Smooth muscle cell (in vitro differentiated cells): ENCODE results near the gene MRPL30. TPM values are rescaled to one million over a fixed set of nuclear protein-coding genes. Genes with fewer than 3 reads are reported as not detected.

Source experiments
- DNase-seq: peaks from one replicate; lab custom pipeline; 2025; ENCODE audit not compliant: unreplicated experiment; lab: John Stamatoyannopoulos, UW
- H2AFZ ChIP-seq: fragments of 200-600 bp; sonication (generic); 2 replicates; pipeline ENCODE4 v1.6.0; 2016; ENCODE audit warnings: antibody characterized with exemption, low read depth, mild to moderate bottlenecking
- H3F3A ChIP-seq: fragments of 200-600 bp; sonication (generic); 2 replicates; pipeline ENCODE4 v1.6.0; 2017; ENCODE audit warnings: antibody characterized with exemption, low read depth
- H3K27ac ChIP-seq: fragments of 200-600 bp; sonication (generic); 2 replicates; pipeline ENCODE4 v1.5.1; 2016; ENCODE audit warnings: low read depth, mild to moderate bottlenecking
- H3K27me3 ChIP-seq: fragments of 200-600 bp; sonication (generic); 2 replicates; pipeline ENCODE4 v1.6.1; 2016; ENCODE audit warnings: low read depth, mild to moderate bottlenecking
- H3K36me3 ChIP-seq: fragments of 200-600 bp; sonication (generic); 2 replicates; pipeline ENCODE4 v1.5.1; 2016; ENCODE audit warnings: low read depth
- H3K4me1 ChIP-seq: fragments of 200-600 bp; sonication (generic); 2 replicates; pipeline ENCODE4 v1.5.1; 2016; ENCODE audit warnings: low read depth
- H3K4me2 ChIP-seq: fragments of 200-600 bp; sonication (generic); 2 replicates; pipeline ENCODE4 v1.6.0; 2016; ENCODE audit warnings: mild to moderate bottlenecking
- H3K4me3 ChIP-seq: fragments of 200-600 bp; sonication (generic); 2 replicates; pipeline ENCODE4 v1.5.1; 2016; ENCODE audit warnings: mild to moderate bottlenecking
- H3K79me2 ChIP-seq: fragments of 200-600 bp; sonication (generic); 2 replicates; pipeline ENCODE4 v1.6.0; 2016; ENCODE audit warnings: low read depth, mild to moderate bottlenecking
- H3K9ac ChIP-seq: fragments of 200-600 bp; sonication (generic); 2 replicates; pipeline ENCODE4 v1.6.0; 2016; ENCODE audit warnings: low read depth
- H3K9me3 ChIP-seq: fragments of 200-600 bp; sonication (generic); replicated peaks from 2 replicates; pipeline ENCODE4 v1.5.1; 2016; ENCODE audit warnings: low read depth
- H4K20me1 ChIP-seq: fragments of 200-600 bp; sonication (generic); 2 replicates; pipeline ENCODE4 v1.6.0; 2016; ENCODE audit warnings: low read depth
- WGBS: methylation state at CpG from one replicate; pipeline ENCODE4 v1.1.7; 2016; ENCODE audit warnings: low lambda C conversion rate; 5-methylcytosine and 5-hydroxymethylcytosine counted together
- polyA plus RNA-seq: library from polyadenylated mRNA; unstranded; fragments of >200 nt; fragmentation: Nextera tagmentation; extraction: Ambion mirVana; gene quantifications from 2 replicates; pipeline ENCODE4 v1.2.1, GENCODE V29; 2016
- total RNA-seq: library from RNA; depleted of rRNA; stranded (reverse); fragments of >200 nt; gene quantifications from 2 replicates; pipeline ENCODE4 v1.2.3, GENCODE V29; 2014
- TF ChIP-seq, protein P1 (sequence below): fragments of 200-600 bp; sonication (generic); IDR thresholded peaks from 2 replicates; pipeline ENCODE4 v1.5.1; 2017; ENCODE audit warnings: borderline replicate concordance, mild to moderate bottlenecking, antibody characterized with exemption; ENCODE audit not compliant: insufficient read depth, poor library complexity, severe bottlenecking

The MRPL30 gene
- total and polyA plus RNA-seq, 2 experiments from 2014 or later: 18.8 to 23.1 TPM

DNA sequence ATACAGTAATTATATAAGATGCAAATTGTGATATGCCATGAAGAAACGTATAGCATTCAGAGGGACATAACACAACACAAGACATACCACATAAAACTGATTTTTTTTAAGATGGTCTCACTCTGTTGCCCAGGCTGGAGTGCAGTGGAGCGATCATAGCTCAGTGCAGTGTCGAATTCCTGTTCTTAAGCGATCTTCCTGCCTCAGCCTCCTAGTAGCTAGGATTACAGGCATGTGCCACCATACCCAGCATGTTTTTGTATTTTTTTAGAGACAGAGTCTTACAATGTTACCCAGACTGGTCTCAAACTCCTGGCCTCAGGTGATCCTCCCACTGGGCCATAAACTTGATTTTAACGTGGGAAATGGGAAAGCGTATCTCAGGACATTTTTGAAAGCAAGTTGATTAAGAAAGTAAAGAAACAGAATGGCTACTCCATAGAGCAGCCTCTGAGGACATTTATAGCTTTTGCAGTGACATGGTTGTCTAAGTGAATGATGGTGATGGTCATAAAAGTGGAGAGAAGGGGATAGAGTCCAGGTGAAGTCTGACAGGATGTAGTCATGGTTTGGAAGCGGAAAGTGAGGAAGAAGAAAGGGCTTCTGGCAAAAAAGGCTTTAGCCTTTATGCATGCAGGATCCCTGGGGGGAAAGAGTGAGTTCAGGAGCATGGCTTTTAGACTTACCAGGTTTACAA, 28.6 kb upstream of the MRPL30 start:
- Histone ChIP-seq H3K36me3 (no peaks in the 10 kb centered on the region), H3K4me3 (no peak overlapping the region), H3K27me3 (no peaks in the 10 kb centered on the region), H3K4me2 (no peak overlapping the region), H3K79me2 (no peaks in the 10 kb centered on the region), H3K27ac (no peak overlapping the region), H3K9ac (no peak overlapping the region), H4K20me1 (no peaks in the 10 kb centered on the region), H3F3A (no peaks in the 10 kb centered on the region), H3K4me1 (peaks cover 10% of the 10 kb centered on the region), H2AFZ (no peak overlapping the region), H3K9me3 (no peaks in the 10 kb centered on the region)
- DNase-seq: no peak
- TF ChIP-seq, protein P1, sequence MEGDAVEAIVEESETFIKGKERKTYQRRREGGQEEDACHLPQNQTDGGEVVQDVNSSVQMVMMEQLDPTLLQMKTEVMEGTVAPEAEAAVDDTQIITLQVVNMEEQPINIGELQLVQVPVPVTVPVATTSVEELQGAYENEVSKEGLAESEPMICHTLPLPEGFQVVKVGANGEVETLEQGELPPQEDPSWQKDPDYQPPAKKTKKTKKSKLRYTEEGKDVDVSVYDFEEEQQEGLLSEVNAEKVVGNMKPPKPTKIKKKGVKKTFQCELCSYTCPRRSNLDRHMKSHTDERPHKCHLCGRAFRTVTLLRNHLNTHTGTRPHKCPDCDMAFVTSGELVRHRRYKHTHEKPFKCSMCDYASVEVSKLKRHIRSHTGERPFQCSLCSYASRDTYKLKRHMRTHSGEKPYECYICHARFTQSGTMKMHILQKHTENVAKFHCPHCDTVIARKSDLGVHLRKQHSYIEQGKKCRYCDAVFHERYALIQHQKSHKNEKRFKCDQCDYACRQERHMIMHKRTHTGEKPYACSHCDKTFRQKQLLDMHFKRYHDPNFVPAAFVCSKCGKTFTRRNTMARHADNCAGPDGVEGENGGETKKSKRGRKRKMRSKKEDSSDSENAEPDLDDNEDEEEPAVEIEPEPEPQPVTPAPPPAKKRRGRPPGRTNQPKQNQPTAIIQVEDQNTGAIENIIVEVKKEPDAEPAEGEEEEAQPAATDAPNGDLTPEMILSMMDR: no peak
- 92% methylated on average over 7 of the region's 7 CpGs for WGBS

DNA sequence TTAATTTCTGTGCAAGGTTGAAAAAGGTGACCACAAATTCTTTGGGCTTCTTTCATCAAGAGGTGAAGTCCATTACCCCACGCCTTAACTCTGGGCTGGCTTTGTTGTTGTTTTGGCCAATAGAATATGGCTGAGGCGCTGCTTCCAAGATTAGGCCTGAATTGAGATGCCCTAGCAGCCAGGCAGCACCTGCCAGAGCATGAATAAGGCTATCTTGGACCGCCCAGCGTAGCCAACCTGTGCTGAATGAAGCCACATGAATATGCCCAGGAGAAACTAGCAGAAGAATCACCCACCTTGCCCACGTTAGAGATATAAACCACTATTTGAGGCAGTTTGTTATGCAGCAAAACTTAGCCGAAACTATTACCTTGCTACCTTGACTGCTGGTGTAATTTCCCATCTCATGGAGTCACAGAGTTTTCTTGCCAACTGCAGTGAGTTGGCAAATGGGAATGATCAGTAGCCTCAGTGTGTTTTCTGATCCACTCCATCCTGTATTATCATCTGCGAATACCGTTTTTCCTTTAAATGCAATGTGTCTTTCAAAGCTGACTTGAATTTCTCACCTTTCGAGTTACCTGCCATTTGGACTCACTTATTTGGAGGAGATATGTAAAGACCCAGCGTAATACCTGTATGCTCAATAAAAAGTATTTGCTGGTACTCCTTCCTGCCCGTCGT, 26.9 kb upstream of the MRPL30 start:
- Histone ChIP-seq H2AFZ (peak overlapping the region; percentile 98), H3K36me3 (no peaks in the 10 kb centered on the region), H4K20me1 (no peaks in the 10 kb centered on the region), H3K79me2 (no peaks in the 10 kb centered on the region), H3K4me2 (peak overlapping the region; percentile 88), H3K9ac (peak overlapping the region; percentile 77), H3F3A (no peaks in the 10 kb centered on the region), H3K4me3 (peak overlapping the region; percentile 83), H3K27me3 (no peaks in the 10 kb centered on the region), H3K27ac (peak overlapping the region; percentile 58), H3K4me1 (peaks cover 10% of the 10 kb centered on the region), H3K9me3 (no peaks in the 10 kb centered on the region)
- no peak for DNase-seq
- TF ChIP-seq, protein P1: no peak
- 56% methylated on average over 12 of the region's 12 CpGs for WGBS

DNA sequence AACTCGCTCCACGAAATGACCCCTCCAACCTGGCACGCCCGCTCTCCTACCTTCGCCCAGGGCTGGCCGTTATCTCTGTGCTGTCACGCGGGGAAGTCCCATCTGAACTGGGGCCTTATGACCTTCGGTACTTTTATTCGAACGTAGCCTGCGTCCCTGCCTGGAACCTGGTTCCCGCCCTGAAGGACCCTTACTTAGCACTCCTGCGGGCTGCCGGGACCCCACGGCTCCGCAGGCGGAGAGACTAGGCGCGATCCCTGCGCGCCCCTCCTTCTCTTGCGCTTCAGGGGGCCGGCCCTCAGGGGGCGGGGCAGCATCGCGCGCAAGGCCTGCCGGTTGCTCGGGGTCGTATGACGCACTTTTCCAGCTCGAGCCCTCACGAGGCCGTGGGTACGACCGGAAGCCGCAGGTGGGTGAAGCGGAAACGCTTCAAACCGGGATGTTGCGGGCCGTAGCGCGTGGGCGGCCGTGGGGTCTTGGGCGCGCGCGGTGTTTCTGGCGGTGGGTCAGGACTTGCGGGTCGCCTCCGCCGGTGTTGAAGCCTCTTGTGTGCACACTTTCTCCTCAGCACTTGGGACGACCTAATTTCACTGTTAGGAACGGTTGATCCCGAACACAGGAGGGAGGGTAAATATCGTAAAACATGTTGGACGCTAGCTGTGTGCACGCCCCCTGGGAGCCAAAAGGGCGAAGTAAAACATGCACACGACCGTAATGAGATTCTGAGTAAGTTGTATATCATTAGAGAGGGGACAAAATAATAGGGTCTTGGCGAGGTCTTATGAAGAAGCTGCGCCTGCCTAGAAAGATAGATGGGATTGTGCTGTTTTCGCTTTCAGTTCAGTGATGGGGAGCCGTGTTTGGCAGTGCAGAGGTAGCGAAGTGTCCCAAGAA, 26.1 kb upstream of the MRPL30 start, which contains the start of the genes LIPT1 and TSGA10:
LIPT1 (plus strand) TSS at position 325 of the 894 bp plus-strand sequence. CDS start 6,991 bp downstream, outside the sequence.
TSGA10 (minus strand) TSS at position 300 of the 894 bp plus-strand sequence. CDS start 45,503 bp downstream, outside the sequence.
- Histone ChIP-seq H3K27me3 (no peaks in the 10 kb centered on the region), H3F3A (no peaks in the 10 kb centered on the region), H3K4me2 (peak within 1 kb of the TSS; percentile 88), H3K4me1 (peaks cover 10% of the 10 kb centered on the region), H3K36me3 (no peaks in the 10 kb centered on the region), H3K4me3 (peak within 1 kb of the TSS; percentile 83), H3K9me3 (no peaks in the 10 kb centered on the region), H3K9ac (peak within 1 kb of the TSS; percentile 77), H2AFZ (peak within 1 kb of the TSS; percentile 98), H3K27ac (peak within 1 kb of the TSS; percentile 58), H3K79me2 (no peaks in the 10 kb centered on the region), H4K20me1 (no peaks in the 10 kb centered on the region)
- DNase-seq: peak; percentile 60
- 2% methylated on average over 68 of the region's 70 CpGs for WGBS
- TF ChIP-seq, protein P1: peak; percentile 4
